Brain pericyte (primary cell): ENCODE results near the gene HIVEP3.
A peak's percentile ranks its signal among the peaks of the same experiment; 100 is the strongest.

Experiments used
- DNase-seq: peaks from one replicate; pipeline ENCODE4 v3.0.0-alpha.2; 2012; ENCODE audit warnings: low read depth, low spot score

The HIVEP3 gene

GRCh38 chr1:41762251-41762650 is 156.5 kb downstream of the HIVEP3 start:
- no peak for DNase-seq

GRCh38 chr1:41758904-41759548 is 159.7 kb downstream of the HIVEP3 start:
- no peak for DNase-seq

GRCh38 chr1:41758500-41758899 is 160.2 kb downstream of the HIVEP3 start:
- DNase-seq, result no peak

- no peak for DNase-seq
Measured at GRCh38 chr1:41754540-41754939, 164.2 kb downstream of the HIVEP3 start.

GRCh38 chr1:41752514-41753170 is 166.1 kb downstream of the HIVEP3 start:
- DNase-seq, result no peak

- peak; percentile 47 for DNase-seq
Measured at GRCh38 chr1:41751804-41752513, 166.8 kb downstream of the HIVEP3 start.

GRCh38 chr1:41749991-41750745 is 168.6 kb downstream of the HIVEP3 start:
- no peak for DNase-seq

GRCh38 chr1:41745022-41745421 is 173.7 kb downstream of the HIVEP3 start:
- no peak for DNase-seq

GRCh38 chr1:41743366-41743765 is 175.4 kb downstream of the HIVEP3 start:
- no peak for DNase-seq

GRCh38 chr1:41742219-41742618 is 176.5 kb downstream of the HIVEP3 start:
- DNase-seq, result no peak

- DNase-seq, result no peak
Measured at GRCh38 chr1:41741244-41741643, 177.5 kb downstream of the HIVEP3 start.

- no peak for DNase-seq
Measured at GRCh38 chr1:41740630-41741239, 178.0 kb downstream of the HIVEP3 start.

- no peak for DNase-seq
Measured at GRCh38 chr1:41740058-41740457, 178.7 kb downstream of the HIVEP3 start.

GRCh38 chr1:41739061-41739955 is 179.4 kb downstream of the HIVEP3 start:
- peak; percentile 71 for DNase-seq

GRCh38 chr1:41738475-41738874 is 180.2 kb downstream of the HIVEP3 start:
- DNase-seq, result no peak

- DNase-seq, result no peak
Measured at GRCh38 chr1:41738006-41738405, 180.7 kb downstream of the HIVEP3 start.

GRCh38 chr1:41735631-41736260 is 183.0 kb downstream of the HIVEP3 start:
- no peak for DNase-seq

GRCh38 chr1:41735139-41735538 is 183.6 kb downstream of the HIVEP3 start:
- DNase-seq, result no peak

- DNase-seq, result no peak
Measured at GRCh38 chr1:41734201-41734970, 184.3 kb downstream of the HIVEP3 start.
